ENCODE measurements around the gene SLC18A3. TPM values are rescaled to one million over a fixed set of nuclear protein-coding genes. Genes with fewer than 3 reads are reported as not detected.

Gene SLC18A3
- polyA plus RNA-seq, 1 experiment = not detected

- Histone ChIP-seq H3K4me3 (ENCODE audit: low read depth, low read length) (no peak overlapping the region), H3K27me3 (ENCODE audit: control insufficient read depth, insufficient read depth, low read length) (peaks cover 28% of the 10 kb centered on the region), H3K9me3 (ENCODE audit: control insufficient read depth, insufficient read depth, low read length) (no peaks in the 10 kb centered on the region), H3K27ac (ENCODE audit: low read depth, low read length) (no peak overlapping the region)
- ChIA-PET POLR2A (no interaction called here), CTCF (no interaction called here)
- TF ChIP-seq CTCF (IDR thresholded peaks at IDR 0.05; ENCODE audit: low read depth, low read length) = no peak
- DNase-seq (ENCODE audit: low read depth, low spot score) = no peak
Measured at GRCh38 chr10:49618821-49619220, 8.7 kb downstream of the SLC18A3 start.

GRCh38 chr10:49619613-49620012 is 9.5 kb downstream of the SLC18A3 start:
- no peak overlapping the region for H3K4me3 ChIP-seq (ENCODE audit: low read depth, low read length)
- TF ChIP-seq CTCF (IDR thresholded peaks at IDR 0.05; ENCODE audit: low read depth, low read length) = no peak
- peaks cover 21% of the 10 kb centered on the region for H3K27me3 ChIP-seq (ENCODE audit: control insufficient read depth, insufficient read depth, low read length)
- POLR2A ChIA-PET = no interaction called here
- DNase-seq (ENCODE audit: low read depth, low spot score) = no peak
- H3K9me3 ChIP-seq (ENCODE audit: control insufficient read depth, insufficient read depth, low read length) = no peaks in the 10 kb centered on the region
- CTCF ChIA-PET = no interaction called here
- no peak overlapping the region for H3K27ac ChIP-seq (ENCODE audit: low read depth, low read length)

GRCh38 chr10:49620286-49620810 is 10.2 kb downstream of the SLC18A3 start:
- no peak for DNase-seq (ENCODE audit: low read depth, low spot score)
- ChIA-PET POLR2A (no interaction called here), CTCF (no interaction called here)
- TF ChIP-seq CTCF (IDR thresholded peaks at IDR 0.05; ENCODE audit: low read depth, low read length) = no peak
- no peak overlapping the region for H3K27ac ChIP-seq (ENCODE audit: low read depth, low read length)
- no peak overlapping the region for H3K4me3 ChIP-seq (ENCODE audit: low read depth, low read length)
- no peaks in the 10 kb centered on the region for H3K9me3 ChIP-seq (ENCODE audit: control insufficient read depth, insufficient read depth, low read length)
- peaks cover 17% of the 10 kb centered on the region for H3K27me3 ChIP-seq (ENCODE audit: control insufficient read depth, insufficient read depth, low read length)

- Histone ChIP-seq H3K27ac (ENCODE audit: low read depth, low read length) (no peak overlapping the region), H3K4me3 (ENCODE audit: low read depth, low read length) (no peak overlapping the region), H3K9me3 (ENCODE audit: control insufficient read depth, insufficient read depth, low read length) (no peaks in the 10 kb centered on the region), H3K27me3 (ENCODE audit: control insufficient read depth, insufficient read depth, low read length) (peaks cover 17% of the 10 kb centered on the region)
- ChIA-PET CTCF (no interaction called here), POLR2A (no interaction called here)
- no peak for DNase-seq (ENCODE audit: low read depth, low spot score)
- no peak for TF ChIP-seq CTCF (IDR thresholded peaks at IDR 0.05; ENCODE audit: low read depth, low read length)
Measured at GRCh38 chr10:49620841-49621378, 10.8 kb downstream of the SLC18A3 start.

- Histone ChIP-seq H3K9me3 (ENCODE audit: control insufficient read depth, insufficient read depth, low read length) (no peaks in the 10 kb centered on the region), H3K27me3 (ENCODE audit: control insufficient read depth, insufficient read depth, low read length) (peaks cover 16% of the 10 kb centered on the region), H3K27ac (ENCODE audit: low read depth, low read length) (no peak overlapping the region), H3K4me3 (ENCODE audit: low read depth, low read length) (no peak overlapping the region)
- CTCF ChIA-PET = interaction anchor here (1.4 kb wide), 1 partner anchor 28 kb away, joined by 5 read pairs; no protein-coding TSS in a partner anchor
- POLR2A ChIA-PET = no interaction called here
- no peak for TF ChIP-seq CTCF (IDR thresholded peaks at IDR 0.05; ENCODE audit: low read depth, low read length)
- DNase-seq (ENCODE audit: low read depth, low spot score) = no peak
Measured at GRCh38 chr10:49621561-49621960, 11.5 kb downstream of the SLC18A3 start.
